SKM-1 treated with dmso at 0.1 percent for 144 hours (cell line): Measurements from ENCODE around the gene RBL1.

Source experiments
- DNase-seq: peaks from one replicate; lab custom pipeline; 2025; ENCODE audit not compliant: unreplicated experiment; lab: John Stamatoyannopoulos, UW

The RBL1 gene

GRCh38 chr20:36951198-36951978 is 144.4 kb downstream of the RBL1 start, which contains the start of gene SAMHD1:
TSS of gene SAMHD1 (minus strand) at chr20:36951708. CDS start at chr20:36951643, 65 bp downstream.
- peak; percentile 97 for DNase-seq

DNA sequence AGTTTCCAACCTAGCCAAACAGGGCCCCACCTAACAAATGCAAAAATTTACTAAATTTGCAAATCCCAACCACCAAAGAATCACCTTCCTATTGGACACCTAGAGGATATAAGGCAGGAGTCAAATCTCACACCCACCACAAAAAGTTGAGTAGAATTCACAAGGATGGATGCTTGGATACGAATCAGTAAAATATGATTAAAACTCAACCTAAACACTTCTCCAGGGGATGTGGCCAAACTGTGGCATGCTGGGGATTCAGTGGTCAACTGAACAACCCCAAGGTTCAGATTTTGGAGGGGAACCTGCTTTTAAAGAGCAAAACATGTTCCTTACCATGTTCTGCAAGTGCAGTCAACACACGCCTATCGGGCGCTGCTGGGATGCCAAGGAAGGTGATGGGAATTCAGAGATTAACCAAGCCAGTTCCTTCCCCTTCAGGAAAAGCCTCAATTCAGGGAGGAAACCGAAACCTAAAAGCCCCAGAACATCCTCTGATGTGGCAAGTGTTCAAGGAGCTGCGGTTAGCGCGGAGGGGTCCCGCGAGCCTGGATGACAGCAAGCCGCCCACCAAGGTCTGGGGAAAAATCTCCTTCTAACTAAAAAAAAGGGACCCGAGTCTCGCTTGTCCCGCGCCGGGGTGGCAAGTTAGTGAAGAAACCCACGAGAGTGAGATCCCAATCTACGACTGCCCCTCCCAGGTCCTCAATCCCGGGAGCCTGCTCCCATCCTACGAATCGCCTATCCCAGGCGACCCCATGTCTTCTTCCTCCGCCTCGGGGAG is 145.2 kb downstream of the RBL1 start:
- no peak for DNase-seq
